ENCODE measurements around the gene GPR35.
A peak's percentile ranks its signal among the peaks of the same experiment; 100 is the strongest.

The GPR35 gene

DNA sequence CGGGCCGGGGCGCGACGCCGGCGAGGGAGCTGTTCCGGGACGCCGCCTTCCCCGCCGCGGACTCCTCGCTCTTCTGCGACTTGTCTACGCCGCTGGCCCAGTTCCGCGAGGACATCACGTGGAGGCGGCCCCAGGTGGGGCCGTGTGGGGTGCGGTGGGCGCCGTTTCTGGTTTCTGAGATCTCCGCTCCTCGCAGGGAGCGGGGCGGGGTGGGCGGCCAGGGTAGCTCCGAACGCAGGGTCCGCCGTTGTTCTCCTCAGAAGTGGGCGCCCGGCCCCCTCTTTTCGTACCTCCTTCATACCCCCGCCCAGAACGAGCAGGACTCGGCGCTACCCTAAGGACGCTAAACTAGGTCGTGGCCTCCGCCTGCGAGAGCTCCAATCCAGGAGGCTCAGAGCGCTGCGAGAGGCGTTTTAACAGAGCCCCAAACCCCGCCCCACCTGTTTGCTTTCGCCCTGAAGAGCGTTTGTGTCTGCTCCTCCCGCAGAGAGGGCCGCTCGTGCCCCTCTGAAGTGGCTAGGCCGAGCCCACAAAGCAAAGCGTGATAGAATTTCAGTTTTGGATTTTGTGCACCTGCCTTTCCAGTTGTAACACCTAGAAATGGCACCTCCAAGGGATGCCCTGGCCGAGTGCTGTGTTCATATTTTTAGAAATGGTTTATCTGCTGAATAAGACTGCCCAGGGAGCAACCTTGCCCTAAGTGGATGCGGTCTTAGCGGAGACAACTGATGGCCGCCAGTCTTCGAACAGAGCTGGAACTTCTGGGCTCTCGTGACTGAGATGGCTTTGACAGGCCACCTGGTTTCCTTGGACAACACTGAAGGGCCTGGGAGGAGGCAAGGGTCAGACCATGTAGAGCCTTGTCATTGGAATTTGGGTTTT lies 38.1 kb upstream of the GPR35 start:
- Histone ChIP-seq H2AK5ac (ENCODE audit: low read length, severe bottlenecking) (no peak overlapping the region), H4K91ac (ENCODE audit: low read length) (peak overlapping the region; percentile 18), H3K4me1 (ENCODE audit: control insufficient read depth, insufficient read depth, low read depth, low read length) (peaks cover 41% of the 10 kb centered on the region), H3K4me2 (ENCODE audit: low read length, poor library complexity, severe bottlenecking) (peak overlapping the region; percentile 97), H3K23ac (ENCODE audit: low read length in 2 of 2) (no peak overlapping the region), H2BK5ac (ENCODE audit: low read depth, low read length, poor library complexity, severe bottlenecking) (peak overlapping the region; percentile 9), H2BK12ac (ENCODE audit: low read length in 2 of 2) (peak overlapping the region in 1 of 2 experiments; percentile 12), H3K4me3 (ENCODE audit: insufficient read depth in 1 of 2, low read depth in 1 of 2, low read length in 2 of 2) (peak overlapping the region; percentile 84 to 99), H4K8ac (ENCODE audit: low read length) (peak overlapping the region; percentile 33), H3K27ac (ENCODE audit: low read length, poor library complexity, severe bottlenecking) (no peak overlapping the region), H3K36me3 (ENCODE audit: control insufficient read depth in 1 of 2, insufficient read depth in 2 of 2, low read depth in 1 of 2, low read length in 2 of 2) (peaks cover 22 to 24% of the 10 kb centered on the region in 2 experiments), H2BK15ac (ENCODE audit: low read depth, poor library complexity, severe bottlenecking) (peak overlapping the region; percentile 83), H3K4ac (ENCODE audit: low read depth in 1 of 2, low read length in 2 of 2) (peak overlapping the region in 1 of 2 experiments; percentile 33), H2BK120ac (ENCODE audit: low read depth, low read length) (no peak overlapping the region), H3K18ac (ENCODE audit: low read depth in 1 of 2, low read length in 2 of 2) (peak overlapping the region in 1 of 2 experiments; percentile 37), H3K14ac (ENCODE audit: low read length in 2 of 2) (peak overlapping the region in 1 of 2 experiments; percentile 21), H3K79me1 (replicated peaks; ENCODE audit: low read length, poor library complexity, severe bottlenecking) (peaks cover 43% of the 10 kb centered on the region), H2AFZ (ENCODE audit: low read depth, low read length) (peak overlapping the region; percentile 79), H3K9me3 (ENCODE audit: control insufficient read depth, low read length) (no peaks in the 10 kb centered on the region), H3K9ac (ENCODE audit: low read length) (peak overlapping the region; percentile 85), H3K27me3 (ENCODE audit: control insufficient read depth in 1 of 2, insufficient read depth in 1 of 2, low read length in 2 of 2) (no peaks in the 10 kb centered on the region)
- peak; percentile 26 for DNase-seq
- WGBS: 8% methylated on average over 50 of the region's 62 CpGs

DNA sequence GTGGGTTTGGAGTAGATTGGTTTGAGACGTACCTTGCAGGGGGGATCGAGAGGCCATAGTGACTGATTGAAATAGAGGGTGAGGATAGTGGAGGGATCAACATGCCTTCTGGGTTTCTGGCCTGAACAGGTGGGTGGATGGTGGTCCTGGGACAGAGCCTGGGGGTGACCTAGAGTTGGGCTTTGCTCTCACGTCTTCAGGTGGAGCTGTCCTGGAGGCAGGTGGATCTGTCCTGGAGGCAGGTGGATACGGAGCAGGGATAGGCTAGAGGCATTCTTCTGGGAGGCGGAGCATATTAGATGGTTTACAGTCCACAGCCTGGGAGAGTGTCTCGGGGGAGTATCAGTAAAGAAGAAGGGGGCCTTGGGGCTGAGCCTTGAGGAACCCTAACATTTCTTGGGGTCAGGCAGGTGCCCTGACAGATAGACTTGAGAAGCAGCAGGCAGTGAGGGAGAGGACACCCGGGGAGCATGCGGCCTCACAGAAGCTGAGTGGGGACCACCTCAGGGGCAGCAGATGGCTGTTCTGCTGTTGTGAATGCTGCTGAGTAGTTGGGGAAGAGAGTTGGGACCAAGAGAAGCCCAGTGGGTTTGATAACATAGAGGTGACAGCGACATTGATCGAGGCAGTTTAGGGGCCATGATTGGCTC lies 37.1 kb upstream of the GPR35 start:
- peak overlapping the region in 1 of 2 experiments; percentile 99 for H3K4me3 ChIP-seq (ENCODE audit: insufficient read depth in 1 of 2, low read depth in 1 of 2, low read length in 2 of 2)

DNA sequence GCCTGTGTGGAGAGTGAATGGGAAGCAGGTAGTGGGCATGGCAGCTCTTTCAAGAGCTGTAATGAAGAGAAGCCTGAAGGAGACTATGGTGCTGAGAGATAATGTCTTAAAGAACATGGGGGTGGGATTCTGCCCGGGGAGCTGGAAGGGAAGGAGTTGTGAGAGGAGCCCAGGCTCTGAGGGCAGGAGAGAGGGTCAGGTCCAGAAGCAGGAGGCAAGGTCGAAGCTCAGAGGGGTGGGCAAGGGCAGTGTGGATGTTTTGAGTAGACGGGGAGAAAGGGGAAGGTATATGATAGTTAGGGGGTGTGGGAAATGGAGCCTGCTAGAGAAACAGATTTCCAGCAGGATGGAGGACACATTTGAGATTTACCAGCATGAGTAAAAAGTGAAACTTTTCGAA lies 36.6 kb upstream of the GPR35 start:
- H3K79me1 ChIP-seq (replicated peaks; ENCODE audit: low read length, poor library complexity, severe bottlenecking): peaks cover 49% of the 10 kb centered on the region
- H3K18ac ChIP-seq (ENCODE audit: low read depth in 1 of 2, low read length in 2 of 2): no peak overlapping the region
- H3K36me3 ChIP-seq (ENCODE audit: control insufficient read depth in 1 of 2, insufficient read depth in 2 of 2, low read depth in 1 of 2, low read length in 2 of 2): peaks cover 33 to 39% of the 10 kb centered on the region in 2 experiments
- peaks cover 38% of the 10 kb centered on the region for H3K4me1 ChIP-seq (ENCODE audit: control insufficient read depth, insufficient read depth, low read depth, low read length)
- H2BK15ac ChIP-seq (ENCODE audit: low read depth, poor library complexity, severe bottlenecking): no peak overlapping the region
- H3K9ac ChIP-seq (ENCODE audit: low read length): no peak overlapping the region
- H2BK12ac ChIP-seq (ENCODE audit: low read length in 2 of 2): no peak overlapping the region
- no peak overlapping the region for H3K4ac ChIP-seq (ENCODE audit: low read depth in 1 of 2, low read length in 2 of 2)
- no peak overlapping the region for H2AK5ac ChIP-seq (ENCODE audit: low read length, severe bottlenecking)
- H3K27ac ChIP-seq (ENCODE audit: low read length, poor library complexity, severe bottlenecking): no peak overlapping the region
- H3K4me2 ChIP-seq (ENCODE audit: low read length, poor library complexity, severe bottlenecking): peak overlapping the region; percentile 24
- H4K8ac ChIP-seq (ENCODE audit: low read length): no peak overlapping the region
- H2BK120ac ChIP-seq (ENCODE audit: low read depth, low read length): no peak overlapping the region
- H4K91ac ChIP-seq (ENCODE audit: low read length): no peak overlapping the region
- H3K9me3 ChIP-seq (ENCODE audit: control insufficient read depth, low read length): no peaks in the 10 kb centered on the region
- H3K27me3 ChIP-seq (ENCODE audit: control insufficient read depth in 1 of 2, insufficient read depth in 1 of 2, low read length in 2 of 2): no peaks in the 10 kb centered on the region
- H3K14ac ChIP-seq (ENCODE audit: low read length in 2 of 2): no peak overlapping the region
- no peak for DNase-seq
- H3K23ac ChIP-seq (ENCODE audit: low read length in 2 of 2): no peak overlapping the region
- H2BK5ac ChIP-seq (ENCODE audit: low read depth, low read length, poor library complexity, severe bottlenecking): no peak overlapping the region
- WGBS: 95% methylated on average over 4 of the region's 4 CpGs
- H2AFZ ChIP-seq (ENCODE audit: low read depth, low read length): no peak overlapping the region
- peak overlapping the region in 1 of 2 experiments; percentile 99 for H3K4me3 ChIP-seq (ENCODE audit: insufficient read depth in 1 of 2, low read depth in 1 of 2, low read length in 2 of 2)

More for the DNA sequence above, 37.1 kb upstream of the GPR35 start:
- Histone ChIP-seq H3K27ac (ENCODE audit: low read length, poor library complexity, severe bottlenecking) (no peak overlapping the region), H3K23ac (ENCODE audit: low read length in 2 of 2) (peak overlapping the region in 1 of 2 experiments; percentile 2), H2AFZ (ENCODE audit: low read depth, low read length) (no peak overlapping the region), H3K18ac (ENCODE audit: low read depth in 1 of 2, low read length in 2 of 2) (no peak overlapping the region), H3K4me1 (ENCODE audit: control insufficient read depth, insufficient read depth, low read depth, low read length) (peaks cover 38% of the 10 kb centered on the region), H2BK15ac (ENCODE audit: low read depth, poor library complexity, severe bottlenecking) (no peak overlapping the region), H3K79me1 (replicated peaks; ENCODE audit: low read length, poor library complexity, severe bottlenecking) (peaks cover 49% of the 10 kb centered on the region), H2AK5ac (ENCODE audit: low read length, severe bottlenecking) (no peak overlapping the region), H3K36me3 (ENCODE audit: control insufficient read depth in 1 of 2, insufficient read depth in 2 of 2, low read depth in 1 of 2, low read length in 2 of 2) (peaks cover 29 to 33% of the 10 kb centered on the region in 2 experiments), H2BK12ac (ENCODE audit: low read length in 2 of 2) (no peak overlapping the region), H3K4ac (ENCODE audit: low read depth in 1 of 2, low read length in 2 of 2) (no peak overlapping the region), H4K8ac (ENCODE audit: low read length) (no peak overlapping the region), H3K14ac (ENCODE audit: low read length in 2 of 2) (no peak overlapping the region), H3K27me3 (ENCODE audit: control insufficient read depth in 1 of 2, insufficient read depth in 1 of 2, low read length in 2 of 2) (no peaks in the 10 kb centered on the region), H2BK120ac (ENCODE audit: low read depth, low read length) (no peak overlapping the region), H3K4me2 (ENCODE audit: low read length, poor library complexity, severe bottlenecking) (no peak overlapping the region), H2BK5ac (ENCODE audit: low read depth, low read length, poor library complexity, severe bottlenecking) (no peak overlapping the region), H3K9me3 (ENCODE audit: control insufficient read depth, low read length) (no peaks in the 10 kb centered on the region), H3K9ac (ENCODE audit: low read length) (peak overlapping the region; percentile 85), H4K91ac (ENCODE audit: low read length) (no peak overlapping the region)
- 93% methylated on average over 10 of the region's 10 CpGs for WGBS
- no peak for DNase-seq

DNA sequence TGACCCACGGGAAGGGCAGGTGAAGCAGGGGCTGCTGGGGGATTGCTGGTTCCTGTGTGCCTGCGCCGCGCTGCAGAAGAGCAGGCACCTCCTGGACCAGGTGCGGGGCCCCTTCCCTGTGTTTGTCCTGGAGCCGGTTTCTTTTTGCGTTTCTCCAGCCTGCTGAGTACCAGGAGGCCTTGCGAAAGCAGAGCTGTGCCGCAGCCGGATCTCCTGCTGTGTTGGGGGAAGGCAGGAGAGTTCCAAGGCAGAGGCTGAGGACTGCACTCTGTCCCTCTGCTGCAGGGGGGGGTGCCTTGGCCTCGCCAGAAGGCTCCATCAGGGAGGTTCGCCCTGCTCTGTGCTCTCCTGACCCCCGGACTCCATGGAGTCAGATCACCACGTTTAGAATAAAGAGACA lies 35.9 kb upstream of the GPR35 start:
- Histone ChIP-seq H3K14ac (ENCODE audit: low read length in 2 of 2) (no peak overlapping the region), H3K27me3 (ENCODE audit: control insufficient read depth in 1 of 2, insufficient read depth in 1 of 2, low read length in 2 of 2) (no peaks in the 10 kb centered on the region), H3K9ac (ENCODE audit: low read length) (no peak overlapping the region), H3K79me1 (replicated peaks; ENCODE audit: low read length, poor library complexity, severe bottlenecking) (peaks cover 53% of the 10 kb centered on the region), H3K9me3 (ENCODE audit: control insufficient read depth, low read length) (no peaks in the 10 kb centered on the region), H2AK5ac (ENCODE audit: low read length, severe bottlenecking) (no peak overlapping the region), H2BK5ac (ENCODE audit: low read depth, low read length, poor library complexity, severe bottlenecking) (no peak overlapping the region), H3K4ac (ENCODE audit: low read depth in 1 of 2, low read length in 2 of 2) (no peak overlapping the region), H2BK120ac (ENCODE audit: low read depth, low read length) (no peak overlapping the region), H2AFZ (ENCODE audit: low read depth, low read length) (no peak overlapping the region), H3K27ac (ENCODE audit: low read length, poor library complexity, severe bottlenecking) (peak overlapping the region; percentile 37), H2BK12ac (ENCODE audit: low read length in 2 of 2) (no peak overlapping the region), H3K4me3 (ENCODE audit: insufficient read depth in 1 of 2, low read depth in 1 of 2, low read length in 2 of 2) (no peak overlapping the region), H3K18ac (ENCODE audit: low read depth in 1 of 2, low read length in 2 of 2) (no peak overlapping the region), H3K36me3 (ENCODE audit: control insufficient read depth in 1 of 2, insufficient read depth in 2 of 2, low read depth in 1 of 2, low read length in 2 of 2) (peaks cover 33 to 46% of the 10 kb centered on the region in 2 experiments), H3K23ac (ENCODE audit: low read length in 2 of 2) (no peak overlapping the region), H3K4me2 (ENCODE audit: low read length, poor library complexity, severe bottlenecking) (peak overlapping the region; percentile 51), H4K91ac (ENCODE audit: low read length) (peak overlapping the region; percentile 20), H2BK15ac (ENCODE audit: low read depth, poor library complexity, severe bottlenecking) (no peak overlapping the region), H4K8ac (ENCODE audit: low read length) (no peak overlapping the region), H3K4me1 (ENCODE audit: control insufficient read depth, insufficient read depth, low read depth, low read length) (peaks cover 38% of the 10 kb centered on the region)
- 90% methylated on average over 14 of the region's 14 CpGs for WGBS
- DNase-seq: no peak
